Stimulated activated CD4-positive, alpha-beta T cell treated with anti-CD3 and anti-CD28 coated beads, Interleukin-4, amount 100 ng/mL, for 4 hours (primary cell): ENCODE results near the gene C3AR1.
"Not testable (repeated sequence)": the region's sequence is repeated elsewhere in the genome, so short reads cannot be mapped to it uniquely, and the experiment has no call there.

Experiments used
- DNase-seq, 2 experiments: peaks; one replicate each; pipeline ENCODE4 v3.0.0-alpha.2; 2020

The C3AR1 gene

DNA sequence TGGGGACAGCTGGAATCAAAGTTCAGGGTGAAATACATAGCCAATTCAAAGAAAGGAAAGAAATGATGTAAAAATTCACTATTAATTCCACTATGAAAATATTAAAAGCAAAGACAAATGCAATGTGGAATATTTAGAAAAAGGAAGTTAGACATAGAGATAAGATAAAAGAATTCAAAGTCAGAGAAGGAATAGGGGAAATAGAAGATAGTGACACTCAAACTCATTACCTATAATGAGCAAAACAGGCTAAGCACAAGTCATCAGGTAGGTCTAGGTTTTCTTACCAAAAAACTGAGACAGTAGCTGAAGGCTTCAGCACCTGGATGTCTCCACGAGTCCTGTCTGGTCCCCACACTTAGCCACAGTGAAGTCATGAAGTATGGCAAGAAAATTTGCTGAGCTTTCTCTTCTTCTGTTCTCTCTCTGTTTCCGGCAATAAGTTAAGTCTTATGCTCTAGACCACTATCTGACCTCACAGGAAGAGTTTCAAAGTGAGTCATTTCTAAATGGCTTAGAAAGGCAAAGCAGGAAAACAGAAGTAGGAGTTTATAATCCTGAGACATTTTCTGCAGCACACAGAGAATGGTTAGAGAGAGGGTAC lies at the start of gene C3AR1:
Gene C3AR1 (minus strand): TSS at position 369 of the 604 bp plus-strand sequence. CDS start 6,174 bp downstream, outside the sequence.
- DNase-seq, result peak in 1 of 2 experiments; percentile 30

DNA sequence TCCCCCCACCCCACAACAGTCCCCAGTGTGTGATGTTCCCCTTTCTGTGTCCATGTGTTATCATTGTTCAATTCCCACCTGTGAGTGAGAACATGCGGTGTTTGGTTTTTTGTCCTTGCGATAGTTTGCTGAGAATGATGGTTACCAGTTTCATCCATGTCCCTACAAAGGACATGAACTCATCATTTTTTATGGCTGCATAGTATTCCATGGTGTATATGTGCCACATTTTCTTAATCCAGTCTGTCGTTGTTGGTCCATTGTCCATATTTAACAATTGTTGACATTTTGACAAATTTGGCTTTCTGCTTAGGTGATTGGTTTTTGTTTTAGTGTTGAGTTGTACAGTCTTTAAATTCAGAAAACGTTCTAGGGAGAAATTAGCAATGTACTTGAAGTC lies 47.0 kb upstream of the C3AR1 start:
- not testable (repeated sequence) for DNase-seq

DNA sequence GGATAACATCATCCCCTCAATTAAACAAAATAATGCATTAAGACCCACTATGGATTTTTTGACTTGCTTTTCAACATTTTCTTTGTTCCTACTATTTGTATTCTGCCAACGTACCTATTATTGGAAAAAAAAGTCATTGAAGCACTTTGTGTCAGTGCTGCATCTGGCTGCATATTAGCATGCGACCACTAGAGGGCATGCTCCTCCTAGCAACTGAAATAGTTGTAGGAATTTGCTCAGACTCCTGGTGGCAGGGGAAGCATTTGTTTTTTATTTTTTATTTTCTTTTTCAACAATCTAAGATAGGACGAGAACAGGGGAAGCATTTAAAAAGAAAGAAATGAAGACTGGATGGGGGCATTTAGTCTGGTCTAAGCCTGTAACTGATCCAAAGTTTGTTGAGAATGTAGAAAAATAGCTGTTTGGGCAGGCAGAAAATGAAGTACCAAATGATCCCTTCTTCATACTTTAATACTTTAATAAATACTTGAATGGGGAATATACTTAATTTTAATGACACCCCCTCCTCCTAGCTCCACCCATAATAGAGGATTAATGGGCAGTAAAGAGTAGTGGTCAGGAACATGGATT lies 42.7 kb upstream of the C3AR1 start:
- DNase-seq, result peak; percentile 68 to 71

DNA sequence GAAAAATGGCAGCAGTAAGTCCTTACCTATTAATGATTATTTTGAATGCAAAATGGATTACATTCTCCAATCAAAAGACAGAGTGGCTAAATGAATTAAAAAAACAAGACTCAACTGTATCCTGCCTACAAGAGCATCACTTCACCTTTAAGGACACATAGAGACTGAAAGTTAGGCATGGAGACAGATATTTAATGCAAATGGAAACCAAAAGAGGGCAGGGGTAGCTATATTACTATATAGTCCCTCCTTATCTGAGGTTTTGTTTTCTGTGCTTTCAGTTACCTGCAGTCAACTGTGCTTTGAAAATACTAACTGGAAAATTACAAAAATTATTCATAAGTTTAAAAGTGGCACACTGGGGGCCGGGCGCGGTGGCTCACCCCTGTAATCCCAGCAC lies 33.1 kb upstream of the C3AR1 start:
- no peak for DNase-seq

DNA sequence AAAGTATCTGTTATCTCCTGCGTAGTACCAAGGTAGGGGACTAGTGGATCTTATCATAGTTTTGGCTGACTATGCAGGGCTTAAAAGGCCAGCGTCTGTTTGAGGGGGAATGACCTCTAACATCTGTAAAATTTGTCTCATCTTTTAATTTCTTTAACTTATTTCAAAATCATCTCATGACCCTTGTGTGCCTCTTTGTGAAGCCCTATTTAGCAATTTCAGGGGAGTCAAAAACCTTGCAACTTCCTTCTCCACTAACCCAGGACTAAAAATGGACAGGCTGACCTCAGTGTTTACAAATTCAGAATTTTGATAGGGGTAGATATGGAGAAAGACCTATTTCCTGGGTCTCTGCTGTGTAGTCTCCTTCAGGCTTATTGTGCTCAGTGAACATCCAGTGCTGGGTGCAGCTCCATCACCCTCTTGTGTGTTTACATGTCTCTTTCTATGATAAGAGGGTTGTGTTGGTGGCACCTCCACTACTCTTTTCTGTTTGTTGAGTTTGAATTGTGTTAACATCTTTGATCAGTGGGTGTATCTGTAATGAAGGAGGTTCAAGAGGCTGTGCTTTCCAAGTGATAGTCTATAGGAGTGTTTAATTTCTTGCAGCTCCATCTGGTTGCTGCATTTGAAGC lies 30.2 kb upstream of the C3AR1 start:
- DNase-seq, result no peak

DNA sequence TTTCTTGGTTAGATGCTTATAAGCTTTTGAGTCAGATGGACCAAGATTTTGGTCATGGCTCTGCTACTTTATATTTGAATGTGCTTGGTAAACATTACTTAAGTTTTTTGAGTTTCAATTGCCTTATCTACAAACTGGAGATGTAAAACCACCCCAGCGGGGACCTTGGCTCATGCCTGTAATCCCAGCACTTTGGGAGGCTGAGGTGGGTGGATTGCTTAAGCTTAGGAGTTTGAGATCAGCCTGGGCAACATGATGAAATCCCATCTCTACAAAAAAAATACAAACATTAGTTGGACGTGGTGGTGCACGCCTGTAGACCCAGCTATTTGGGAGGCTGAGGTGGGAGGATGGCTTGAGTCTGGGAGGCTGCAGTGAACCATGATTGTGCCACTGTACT lies 27.1 kb upstream of the C3AR1 start:
- DNase-seq, result no peak

DNA sequence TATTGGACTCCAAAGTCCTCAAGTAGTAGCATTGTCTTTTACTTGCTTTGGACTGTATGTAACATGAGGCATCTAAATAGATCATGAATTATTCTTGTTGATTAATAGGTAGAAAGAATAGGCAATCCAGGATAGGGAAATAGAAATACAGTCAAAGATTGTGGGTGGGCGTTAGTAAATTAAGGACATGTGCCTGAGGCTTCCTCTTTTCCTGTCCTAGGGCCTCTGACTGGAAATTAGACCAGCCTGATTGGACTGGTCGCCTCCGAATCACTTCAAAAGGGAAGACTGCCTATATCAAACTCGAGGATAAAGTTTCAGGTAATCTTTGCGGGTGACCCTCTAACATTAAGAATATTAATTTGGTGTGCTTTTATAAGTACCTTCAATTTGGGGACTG lies 23.6 kb upstream of the C3AR1 start:
- DNase-seq, result no peak

DNA sequence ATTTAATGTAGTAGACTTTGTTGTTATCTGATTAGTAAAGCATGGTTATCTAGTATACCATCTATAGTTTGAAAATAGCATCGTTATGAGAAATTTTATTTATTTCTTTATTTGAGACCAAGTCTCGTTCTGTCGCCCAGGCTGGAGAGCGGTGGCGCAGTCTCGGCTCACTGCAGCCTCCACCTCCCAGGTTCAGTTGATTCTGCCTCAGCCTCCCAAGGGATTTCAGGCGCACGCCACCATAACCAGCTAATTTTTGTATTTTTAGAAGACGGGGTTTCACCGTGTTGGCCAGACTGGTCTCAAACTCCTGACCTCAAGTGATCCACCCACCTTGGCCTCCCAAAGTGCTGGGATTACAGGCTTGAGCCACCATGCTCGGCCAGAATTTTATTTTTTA lies 23.1 kb upstream of the C3AR1 start:
- DNase-seq, result not testable (repeated sequence)

DNA sequence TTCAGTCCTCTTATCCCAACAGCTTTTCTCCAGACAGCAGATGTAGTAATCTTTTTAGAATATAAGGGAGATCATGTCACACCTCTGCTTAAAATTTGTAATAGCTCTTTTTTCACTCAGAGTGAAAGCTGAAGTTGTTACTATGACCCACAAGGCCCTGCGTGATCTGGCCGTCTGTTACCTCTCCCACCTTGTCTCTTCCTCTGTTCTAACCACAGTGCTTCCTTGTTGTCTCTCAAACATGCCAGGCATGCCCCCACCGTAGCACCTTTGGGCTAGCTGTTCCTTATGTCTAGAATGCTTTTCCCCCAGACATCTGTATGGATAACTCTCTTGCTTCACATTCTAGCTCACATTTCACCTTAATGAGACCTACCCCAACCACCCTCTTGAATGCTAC lies 22.4 kb upstream of the C3AR1 start:
- DNase-seq, result peak; percentile 14 to 31

DNA sequence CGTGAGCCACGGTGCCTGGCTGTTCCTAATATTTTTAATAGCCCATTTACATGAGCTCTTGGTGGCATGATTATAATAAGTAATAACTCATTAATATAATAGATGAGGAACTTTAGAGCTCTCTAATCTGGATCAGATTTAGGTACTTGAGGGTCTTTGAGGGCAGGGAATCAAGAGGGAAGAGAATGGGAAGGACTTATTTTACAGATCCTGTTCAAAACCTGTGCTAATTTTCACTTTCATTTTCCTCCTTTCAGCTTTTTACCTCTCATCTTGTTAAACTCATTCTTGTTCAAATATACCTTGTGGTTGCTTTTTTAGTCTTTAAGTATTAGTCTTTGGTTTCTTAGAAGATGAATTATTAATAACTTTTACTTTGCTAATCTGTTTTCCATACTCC lies 21.5 kb upstream of the C3AR1 start:
- DNase-seq, result no peak

DNA sequence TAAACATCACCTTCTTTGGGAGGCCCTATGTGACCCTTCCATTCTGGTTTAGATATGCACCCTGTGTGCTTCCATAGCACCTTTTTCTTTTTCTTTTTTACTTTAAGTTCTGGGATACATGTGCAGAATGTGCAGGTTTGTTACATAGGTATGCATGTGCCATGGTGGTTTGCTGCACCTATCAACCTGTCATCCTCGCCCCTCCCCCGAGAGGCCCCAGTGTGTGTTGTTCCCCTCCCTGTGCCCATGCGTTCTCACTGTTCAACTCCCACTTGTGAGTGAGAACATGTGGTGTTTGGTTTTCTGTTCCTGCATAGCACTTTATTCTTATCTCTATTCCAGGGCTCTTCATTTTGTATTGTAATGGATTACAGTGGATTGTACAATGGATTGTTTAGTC lies 18.2 kb upstream of the C3AR1 start:
- DNase-seq, result peak; percentile 21 to 36

DNA sequence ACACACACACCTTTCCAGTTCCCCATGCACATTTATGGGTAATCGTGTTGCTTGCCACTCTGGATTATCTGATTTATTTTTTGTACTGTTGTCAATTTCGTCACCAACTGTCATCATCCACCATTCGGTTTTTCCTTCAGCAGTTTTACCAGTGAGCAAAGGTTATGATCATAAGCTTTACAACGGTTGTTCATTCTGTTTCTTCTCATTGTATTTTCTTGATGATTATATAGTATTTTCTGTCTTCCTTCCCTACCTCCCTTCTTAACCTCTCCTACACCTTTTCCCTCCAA lies 16.6 kb upstream of the C3AR1 start:
- DNase-seq, result no peak

DNA sequence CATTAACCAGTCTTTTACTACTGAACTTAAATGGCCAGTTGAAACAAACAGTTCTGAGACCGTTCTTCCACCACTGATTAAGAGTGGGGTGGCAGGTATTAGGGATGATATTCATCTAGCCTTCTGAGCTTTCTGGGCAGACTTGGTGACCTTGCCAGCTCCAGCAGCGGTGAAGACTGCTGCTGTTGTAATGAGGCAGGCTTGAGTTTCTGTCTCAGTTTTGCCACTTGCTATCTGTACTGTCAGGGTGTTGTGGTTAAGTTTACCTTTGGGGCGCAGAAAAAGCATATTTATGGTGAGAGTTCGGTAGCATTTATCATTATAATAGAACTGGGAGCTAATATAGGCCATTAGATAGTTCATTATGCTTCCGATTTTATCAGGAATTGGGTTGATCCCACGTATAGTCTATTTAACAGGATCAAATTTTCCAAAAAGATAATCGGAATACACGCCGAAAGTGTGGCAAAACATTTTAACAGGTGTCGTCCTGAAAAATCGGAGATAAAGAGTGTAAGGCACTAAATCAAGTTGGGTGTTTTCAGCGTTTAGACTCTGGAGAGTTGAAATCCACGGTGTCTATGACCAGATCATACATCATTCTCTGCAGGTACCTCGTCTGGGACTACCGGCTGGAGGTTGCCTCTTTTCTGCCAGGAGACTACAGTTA lies 15.2 kb upstream of the C3AR1 start:
- DNase-seq, result peak in 1 of 2 experiments; percentile 17

DNA sequence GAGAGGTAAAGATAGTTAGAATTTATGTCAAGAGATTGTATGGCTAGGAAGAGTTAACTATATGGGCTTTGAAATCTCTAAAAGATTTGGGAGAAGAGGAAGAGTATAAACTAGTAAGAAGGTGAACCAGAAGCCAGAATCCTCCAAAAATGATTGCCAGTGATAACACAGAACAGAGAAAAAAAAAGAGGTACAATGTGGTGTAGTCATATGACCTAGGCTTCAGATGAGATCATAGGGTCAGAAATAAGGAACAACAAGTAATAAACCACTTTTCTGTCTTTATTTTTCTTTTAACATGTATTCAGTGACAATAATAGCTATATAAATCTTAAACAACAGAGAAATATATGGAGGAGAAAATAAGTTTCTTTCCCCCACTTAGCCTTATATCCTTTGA lies 14.0 kb upstream of the C3AR1 start:
- no peak for DNase-seq

DNA sequence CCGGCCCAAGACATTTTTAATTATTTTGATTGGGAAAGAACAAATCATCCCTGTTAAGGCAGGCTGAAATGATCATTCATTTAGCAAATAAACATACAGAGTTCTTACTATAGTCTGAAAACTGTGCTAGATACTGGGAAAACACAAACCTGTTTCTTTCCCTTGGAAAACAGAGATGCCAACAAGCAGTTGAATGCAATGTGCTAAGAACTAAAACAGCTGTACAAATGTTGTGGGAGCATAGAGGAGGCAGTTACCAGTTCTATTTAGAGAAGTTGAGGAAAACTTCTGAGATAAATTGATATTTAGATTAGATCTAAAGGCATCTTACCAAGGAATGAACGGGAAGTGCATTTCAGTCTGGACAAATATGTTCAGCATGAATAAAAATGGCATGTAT lies 12.8 kb upstream of the C3AR1 start:
- DNase-seq, result no peak

DNA sequence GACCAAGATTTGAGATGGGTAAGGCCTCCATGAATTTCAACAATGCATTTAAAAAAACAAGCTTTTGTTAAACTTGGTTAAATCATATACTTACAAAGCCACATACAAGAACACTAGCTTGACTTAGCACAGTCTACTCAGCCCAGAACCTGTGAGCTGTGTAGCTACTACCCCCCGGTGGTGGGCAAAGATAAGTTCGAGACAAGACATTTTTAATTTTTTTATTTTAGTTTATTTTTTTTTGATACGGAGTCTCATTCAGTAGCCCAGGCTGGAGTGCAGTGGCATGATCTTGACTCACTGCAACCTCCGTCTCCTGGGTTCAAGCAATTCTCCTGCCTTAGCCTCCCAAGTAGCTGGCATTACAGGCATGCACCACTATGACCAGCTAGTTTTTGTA lies 12.2 kb upstream of the C3AR1 start:
- DNase-seq, result peak; percentile 37 to 62

DNA sequence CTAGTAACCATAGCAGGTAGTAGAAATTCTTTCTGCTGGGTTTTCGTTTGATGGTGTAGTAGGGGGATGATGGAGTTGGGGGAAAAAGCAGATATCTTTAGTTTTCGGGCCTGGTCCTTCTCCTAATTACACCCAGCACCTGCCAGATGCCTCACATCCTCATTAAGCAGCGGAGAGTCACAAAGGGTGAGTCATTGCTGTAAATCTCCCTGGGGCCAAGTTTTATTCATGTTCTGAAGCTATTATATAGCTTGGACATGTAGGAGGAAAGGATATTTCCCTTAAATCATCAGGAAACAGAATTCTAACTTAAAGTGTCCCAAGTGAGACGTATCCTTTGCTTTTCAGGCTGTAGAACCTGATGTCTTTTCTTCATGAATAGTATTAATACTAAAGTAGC lies 11.0 kb upstream of the C3AR1 start:
- no peak for DNase-seq

DNA sequence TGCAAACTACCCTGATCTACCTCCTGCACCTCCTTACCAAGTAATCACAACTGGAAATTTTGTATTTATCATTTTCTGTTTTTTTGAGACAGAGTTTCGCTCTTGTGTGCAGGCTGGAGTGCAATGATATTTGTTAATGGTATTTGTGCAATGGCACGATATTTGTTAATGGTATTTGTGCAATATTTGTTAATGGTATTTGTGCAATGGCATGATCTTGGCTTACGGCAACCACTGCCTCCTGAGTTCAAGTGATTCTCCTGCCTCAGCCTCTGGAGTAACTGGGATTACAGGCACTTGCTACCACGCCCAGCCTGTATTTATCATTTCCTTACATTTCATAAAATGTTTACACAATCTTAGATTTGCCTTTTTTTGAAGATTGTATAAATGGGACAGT lies 10.2 kb upstream of the C3AR1 start:
- DNase-seq, result no peak

DNA sequence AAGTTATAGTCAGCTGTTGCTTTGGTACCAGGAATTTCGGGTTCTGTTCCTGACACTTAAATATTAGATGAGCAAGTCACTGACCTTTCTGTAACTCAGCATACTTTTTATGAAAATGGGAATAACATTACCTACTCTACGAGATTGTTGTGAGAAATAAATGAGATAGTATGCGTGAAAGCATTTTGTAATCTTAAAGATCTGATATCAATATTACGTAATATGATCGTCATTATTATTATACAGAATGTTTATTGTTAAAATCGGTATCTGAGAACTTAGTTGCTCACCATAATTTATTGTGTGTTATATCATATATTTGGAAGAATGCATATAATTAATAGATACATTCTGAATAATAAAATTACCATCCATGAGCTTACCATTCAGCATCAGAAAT lies 9.8 kb upstream of the C3AR1 start:
- DNase-seq, result no peak

DNA sequence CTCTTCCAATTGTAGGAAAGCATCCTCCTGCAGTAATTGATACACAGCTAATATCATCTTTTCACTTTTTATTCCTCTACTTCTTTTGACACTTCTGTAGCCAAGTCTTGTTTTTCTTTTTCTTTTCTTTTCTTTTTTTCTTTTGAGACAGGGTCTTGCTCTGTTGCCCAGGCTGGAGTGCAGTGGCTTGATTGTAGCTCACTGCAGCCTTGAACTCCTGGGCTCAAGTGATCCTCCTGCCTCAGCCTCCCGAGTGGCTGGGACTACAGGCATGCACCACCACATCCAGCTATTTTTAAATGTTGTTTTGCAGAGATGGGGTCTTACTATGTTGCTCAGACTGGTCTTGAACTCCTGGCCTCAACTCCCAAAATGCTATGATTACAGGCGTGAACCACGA lies 5.7 kb upstream of the C3AR1 start:
- not testable (repeated sequence) for DNase-seq

DNA sequence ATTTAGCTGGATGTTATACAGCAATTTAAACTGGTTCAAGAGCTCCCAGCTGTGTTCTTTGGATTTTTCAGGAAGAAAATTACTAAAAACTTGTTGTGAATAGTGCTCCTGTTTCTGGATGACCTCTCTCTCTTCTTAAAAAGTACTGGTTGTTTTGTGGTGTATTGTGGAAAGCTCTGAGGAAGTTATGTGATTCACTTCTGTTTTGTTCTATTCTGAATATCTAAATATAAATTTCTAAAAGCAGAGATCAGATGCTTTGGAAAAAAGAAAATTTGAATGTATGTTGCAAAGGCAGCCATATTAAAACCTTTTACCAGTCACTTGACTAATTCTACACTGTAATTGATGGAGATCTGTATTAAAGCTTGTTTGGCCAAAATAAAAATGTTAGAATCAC lies 3.4 kb upstream of the C3AR1 start:
- DNase-seq, result no peak

DNA sequence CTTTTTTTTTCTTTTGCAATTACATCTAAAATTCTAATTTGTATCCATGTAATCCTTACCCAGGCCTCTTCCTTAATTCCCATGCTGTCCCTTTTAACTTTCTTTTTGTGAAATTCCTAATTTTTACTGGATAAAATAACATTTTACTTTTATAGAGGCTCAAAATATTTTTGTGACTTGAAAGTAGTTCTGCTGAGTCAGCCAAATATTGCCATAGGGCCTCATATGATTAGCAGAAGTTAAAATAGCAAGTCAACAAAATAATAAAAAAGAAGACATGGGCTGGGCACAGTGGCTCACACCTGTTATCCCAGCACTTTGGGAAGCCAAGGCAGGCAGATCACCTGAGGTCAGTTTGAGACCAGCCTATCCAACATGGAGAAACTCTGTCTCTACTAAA lies 2.0 kb downstream of the C3AR1 start:
- DNase-seq, result no peak

DNA sequence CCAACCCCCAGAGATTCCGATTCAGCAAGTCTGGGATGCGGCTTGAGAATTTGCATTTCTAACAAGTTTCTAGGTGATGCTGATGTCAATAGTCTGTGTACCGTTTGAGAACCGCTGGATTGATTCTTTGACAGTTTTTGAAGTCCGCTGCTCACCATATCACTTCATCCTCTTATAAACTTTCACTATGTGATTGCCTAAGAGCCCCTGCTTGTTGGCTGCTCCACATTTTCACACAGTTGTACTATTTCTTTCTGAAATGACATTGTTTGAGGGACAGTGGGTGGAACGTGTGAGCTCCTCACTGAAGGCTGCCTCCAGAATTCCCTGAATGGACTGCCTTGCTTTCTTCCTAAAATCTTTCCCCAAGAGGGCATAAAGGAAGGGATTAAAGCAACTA lies 7.7 kb downstream of the C3AR1 start:
- DNase-seq, result no peak

DNA sequence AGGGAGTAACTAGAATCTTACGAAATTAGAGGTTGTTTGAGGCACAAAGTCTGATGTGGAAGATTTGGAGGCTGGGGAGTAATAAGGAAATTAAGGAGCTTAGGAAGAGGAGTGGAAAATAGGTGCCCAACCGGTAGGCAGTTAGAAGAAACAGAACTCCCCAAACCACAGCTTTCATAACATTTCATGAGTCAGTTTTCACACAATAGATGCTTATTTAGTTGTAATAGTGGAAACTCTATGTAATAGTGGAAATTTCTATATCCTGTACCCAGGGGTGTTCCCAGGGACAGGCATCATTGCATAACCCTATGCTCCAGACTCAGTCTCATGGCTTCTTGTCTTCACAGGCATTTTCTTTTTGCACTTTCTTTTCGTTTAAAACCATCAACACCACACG lies 8.3 kb downstream of the C3AR1 start:
- no peak for DNase-seq
